ENCODE data around the gene CLVS2. TPM values are rescaled to one million over a fixed set of nuclear protein-coding genes. Genes with fewer than 3 reads are reported as not detected.

The CLVS2 gene
- total and polyA plus RNA-seq, 12 donors = 0.07 to 2.0 (median 0.63) TPM; not detected in 4

DNA sequence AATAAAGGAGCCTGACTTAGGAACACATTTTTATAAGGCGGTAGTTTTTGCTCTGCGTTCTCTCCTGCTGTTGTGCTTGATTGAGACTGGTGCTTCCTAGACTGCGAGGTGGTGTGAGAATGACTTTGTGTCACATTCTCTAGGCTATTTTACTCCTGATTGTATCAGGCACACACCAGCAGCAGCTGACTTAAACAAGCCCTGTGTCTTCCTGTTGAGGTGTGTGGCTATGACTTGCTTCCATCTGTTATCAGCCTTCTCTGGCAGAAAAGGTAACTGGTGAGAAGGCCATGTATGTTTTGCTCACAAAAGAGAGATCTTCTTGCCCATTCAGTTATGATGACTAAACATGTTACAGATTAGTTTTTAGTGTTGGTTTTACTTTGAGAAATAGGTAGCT lies 43.4 kb downstream of the CLVS2 start:
- no peaks in the 10 kb centered on the region for H3K4me1 ChIP-seq (replicated peaks in 1 of 2)
- no peak for TF ChIP-seq CTCF (IDR thresholded peaks at IDR 0.05)
- no peak for TF ChIP-seq POLR2A (IDR thresholded peaks at IDR 0.05)
- intact Hi-C loops (cut with DNase I) = no loop called here
- no peaks in the 10 kb centered on the region for H3K36me3 ChIP-seq (replicated peaks in 1 of 2)
- H3K27ac ChIP-seq = no peak overlapping the region
- no peaks in the 10 kb centered on the region for H3K27me3 ChIP-seq
- WGBS, 4 donors = 70 to 88% (median 83%) methylated on average over 3 of the region's 3 CpGs
- no peaks in the 10 kb centered on the region for H3K9me3 ChIP-seq (replicated peaks in 1 of 3)
- no peak overlapping the region for H3K4me3 ChIP-seq
- no peak for DNase-seq

- no peak overlapping the region for H3K27ac ChIP-seq
- H3K4me1 ChIP-seq (replicated peaks in 1 of 2) = no peaks in the 10 kb centered on the region
- no peaks in the 10 kb centered on the region for H3K9me3 ChIP-seq (replicated peaks in 1 of 3)
- H3K27me3 ChIP-seq = no peaks in the 10 kb centered on the region
- H3K4me3 ChIP-seq = no peak overlapping the region
- no peak for TF ChIP-seq POLR2A (IDR thresholded peaks at IDR 0.05)
- TF ChIP-seq CTCF (IDR thresholded peaks at IDR 0.05) = no peak
- 27 to 46% (median 44%) methylated on average over 2 of the region's 2 CpGs for WGBS, 4 donors
- DNase-seq = no peak
- intact Hi-C loops (cut with DNase I) = no loop called here
- H3K36me3 ChIP-seq (replicated peaks in 1 of 2) = no peaks in the 10 kb centered on the region
These were observed 46.4 kb downstream of the CLVS2 start for GRCh38 chr6:123042401-123042800.

- no peaks in the 10 kb centered on the region for H3K36me3 ChIP-seq (replicated peaks in 1 of 2)
- H3K4me3 ChIP-seq = no peak overlapping the region
- no peaks in the 10 kb centered on the region for H3K27me3 ChIP-seq
- H3K4me1 ChIP-seq (replicated peaks in 1 of 2) = no peaks in the 10 kb centered on the region
- intact Hi-C loops (cut with DNase I) = no loop called here
- TF ChIP-seq POLR2A (IDR thresholded peaks at IDR 0.05) = no peak
- TF ChIP-seq CTCF (IDR thresholded peaks at IDR 0.05) = no peak
- 60 to 76% (median 67%) methylated on average over 3 of the region's 3 CpGs for WGBS, 4 donors
- DNase-seq = no peak
- H3K27ac ChIP-seq = no peak overlapping the region
- no peaks in the 10 kb centered on the region for H3K9me3 ChIP-seq (replicated peaks in 1 of 3)
These were observed 48.4 kb downstream of the CLVS2 start for GRCh38 chr6:123044341-123044860.

DNA sequence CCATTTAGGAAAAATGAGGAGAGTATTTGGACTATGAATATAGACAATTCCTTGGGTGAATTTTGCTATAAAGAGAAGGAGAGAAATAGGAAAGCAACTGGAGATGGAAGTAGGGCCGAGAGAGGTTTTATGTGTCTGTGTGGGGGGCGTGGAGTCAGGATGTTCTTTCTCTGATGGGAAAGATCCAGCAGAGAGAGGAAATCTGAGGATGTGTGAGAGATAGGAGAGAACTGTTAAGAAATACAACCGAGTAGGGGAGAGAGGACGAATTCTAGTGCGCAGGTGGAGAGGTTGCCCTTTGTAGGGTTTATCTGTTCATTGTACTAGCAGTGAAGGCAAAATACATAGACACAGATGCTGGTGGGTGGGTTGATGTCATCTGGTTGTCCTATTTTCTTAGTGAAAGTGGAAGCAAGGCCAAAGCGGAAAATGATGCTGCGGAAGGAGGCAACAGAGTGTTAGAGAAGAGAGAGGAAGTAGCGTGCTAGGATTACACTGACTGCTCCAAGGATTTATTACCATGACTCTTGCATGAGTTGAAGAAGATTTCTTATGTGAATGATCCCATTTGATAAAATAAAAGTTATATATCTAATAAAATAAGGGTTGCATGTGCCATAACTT lies 57.7 kb downstream of the CLVS2 start:
- Histone ChIP-seq H3K4me1 (replicated peaks in 1 of 2) (no peaks in the 10 kb centered on the region), H3K9me3 (replicated peaks in 1 of 3) (no peaks in the 10 kb centered on the region), H3K4me3 (no peak overlapping the region), H3K27me3 (no peaks in the 10 kb centered on the region), H3K36me3 (replicated peaks in 1 of 2) (no peaks in the 10 kb centered on the region), H3K27ac (no peak overlapping the region)
- DNase-seq = no peak
- intact Hi-C loops (cut with DNase I) = no loop called here
- TF ChIP-seq POLR2A (IDR thresholded peaks at IDR 0.05) = no peak
- no peak for TF ChIP-seq CTCF (IDR thresholded peaks at IDR 0.05)
- WGBS, 4 donors = 68 to 76% (median 70%) methylated on average over 8 of the region's 8 CpGs

Data from adrenal gland (tissue), 12 donors.